DND-41 (cell line): ENCODE measurements around the gene ARIH2.

ENCODE experiments used
- EZH2 ChIP-seq: IDR thresholded peaks from 3 replicates; pipeline ENCODE4 v1.6.1; 2012; ENCODE audit warnings: borderline replicate concordance, low read depth, mild to moderate bottlenecking, moderate library complexity, low read length, inconsistent platforms; ENCODE audit not compliant: severe bottlenecking
- TF ChIP-seq, protein P1 (sequence below): IDR thresholded peaks from 2 replicates; pipeline ENCODE4 v1.5.1; 2012; ENCODE audit warnings: borderline replicate concordance, low read length, moderate library complexity, mild to moderate bottlenecking; ENCODE audit not compliant: poor library complexity, severe bottlenecking; ENCODE audit errors: extremely low read depth

DNA sequence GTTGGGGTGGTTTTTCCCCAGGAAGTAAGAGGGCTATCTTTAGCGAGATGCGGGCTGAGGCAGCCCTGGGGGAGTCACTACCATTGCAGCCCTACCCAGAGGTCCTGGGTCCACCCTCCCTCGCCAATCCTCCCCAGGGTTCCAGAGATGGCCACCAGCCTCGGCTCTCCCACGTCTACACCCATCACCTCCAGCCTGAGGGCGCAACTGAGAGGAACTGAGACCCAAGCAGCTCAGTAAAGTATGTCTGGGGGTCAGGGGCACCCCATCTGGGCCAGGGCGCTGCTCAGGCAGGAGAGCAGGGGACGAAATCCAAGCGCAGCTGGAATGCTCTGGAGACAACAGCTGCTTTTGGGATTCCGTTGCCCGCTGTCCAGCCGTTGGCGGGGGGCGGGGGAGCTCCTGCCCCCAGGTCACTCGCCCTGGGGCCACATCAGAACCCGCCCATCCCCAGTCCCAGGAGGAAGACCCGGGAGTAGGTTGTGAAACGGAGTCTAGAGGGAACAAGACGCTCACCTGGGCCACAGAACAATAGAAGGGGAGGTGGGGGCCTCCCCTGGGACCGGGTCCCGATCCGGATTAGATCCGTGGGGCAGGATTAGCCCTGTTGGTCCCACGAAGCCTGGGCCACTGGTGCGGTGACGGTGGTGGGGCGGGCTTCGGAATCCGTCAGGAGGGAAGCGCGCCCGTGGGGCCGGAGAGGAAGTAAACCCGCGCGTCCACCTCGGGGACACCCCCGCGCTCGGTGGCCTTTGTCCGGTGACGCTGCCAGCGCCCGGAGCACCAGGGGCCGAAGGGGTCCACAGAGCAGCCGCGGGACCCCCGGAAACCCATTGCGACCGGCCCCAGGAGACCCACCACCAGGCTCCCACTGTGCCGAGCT is 101.9 kb downstream of the ARIH2 start:
- TF ChIP-seq, protein P1, sequence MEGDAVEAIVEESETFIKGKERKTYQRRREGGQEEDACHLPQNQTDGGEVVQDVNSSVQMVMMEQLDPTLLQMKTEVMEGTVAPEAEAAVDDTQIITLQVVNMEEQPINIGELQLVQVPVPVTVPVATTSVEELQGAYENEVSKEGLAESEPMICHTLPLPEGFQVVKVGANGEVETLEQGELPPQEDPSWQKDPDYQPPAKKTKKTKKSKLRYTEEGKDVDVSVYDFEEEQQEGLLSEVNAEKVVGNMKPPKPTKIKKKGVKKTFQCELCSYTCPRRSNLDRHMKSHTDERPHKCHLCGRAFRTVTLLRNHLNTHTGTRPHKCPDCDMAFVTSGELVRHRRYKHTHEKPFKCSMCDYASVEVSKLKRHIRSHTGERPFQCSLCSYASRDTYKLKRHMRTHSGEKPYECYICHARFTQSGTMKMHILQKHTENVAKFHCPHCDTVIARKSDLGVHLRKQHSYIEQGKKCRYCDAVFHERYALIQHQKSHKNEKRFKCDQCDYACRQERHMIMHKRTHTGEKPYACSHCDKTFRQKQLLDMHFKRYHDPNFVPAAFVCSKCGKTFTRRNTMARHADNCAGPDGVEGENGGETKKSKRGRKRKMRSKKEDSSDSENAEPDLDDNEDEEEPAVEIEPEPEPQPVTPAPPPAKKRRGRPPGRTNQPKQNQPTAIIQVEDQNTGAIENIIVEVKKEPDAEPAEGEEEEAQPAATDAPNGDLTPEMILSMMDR = no peak
- no peak for TF ChIP-seq EZH2
